ENCODE data around the gene TMEM91.
A peak's percentile ranks its signal among the peaks of the same experiment; 100 is the strongest.

Gene TMEM91

DNA sequence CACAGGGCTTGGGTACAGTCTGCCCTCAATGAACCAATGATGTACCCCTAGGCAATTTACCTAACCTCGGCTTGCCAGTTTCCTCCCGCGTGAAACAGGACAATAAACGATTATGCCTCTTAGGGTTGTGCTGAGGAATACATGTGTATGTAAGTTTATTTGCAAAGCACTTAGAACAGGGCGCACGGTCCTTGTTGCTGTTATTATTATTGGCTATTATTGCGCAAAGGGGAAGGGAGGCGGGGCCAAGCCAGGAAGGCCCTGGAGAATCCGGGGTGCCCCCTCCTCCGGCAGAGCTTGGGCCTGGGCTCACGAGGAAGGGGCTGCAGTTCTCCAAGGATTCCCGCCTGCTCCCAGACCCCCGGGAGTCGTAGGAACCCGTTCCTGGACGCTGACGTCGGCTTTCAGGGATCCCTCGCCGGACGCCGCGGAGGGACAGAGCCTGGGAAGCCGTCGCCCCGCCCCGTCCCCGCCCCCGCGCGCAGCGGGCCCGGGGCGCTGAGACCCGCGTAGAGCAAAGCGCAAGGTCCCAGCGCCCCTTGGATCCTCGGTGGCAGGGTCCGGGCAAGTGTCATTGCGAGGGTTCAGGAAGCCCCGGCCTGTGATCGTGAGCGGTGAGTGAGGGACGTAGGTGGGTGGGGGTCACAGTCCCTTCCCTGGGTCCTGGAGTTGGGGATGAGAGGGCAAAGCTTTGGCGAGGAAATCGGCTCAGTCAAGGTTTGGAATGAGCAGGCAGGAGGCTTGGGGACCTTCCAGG is at the start of gene TMEM91:
TMEM91 (plus strand) TSS at position 293 of the 757 bp plus-strand sequence. CDS start 1,777 bp downstream, outside the sequence.
- TF ChIP-seq, protein P1, sequence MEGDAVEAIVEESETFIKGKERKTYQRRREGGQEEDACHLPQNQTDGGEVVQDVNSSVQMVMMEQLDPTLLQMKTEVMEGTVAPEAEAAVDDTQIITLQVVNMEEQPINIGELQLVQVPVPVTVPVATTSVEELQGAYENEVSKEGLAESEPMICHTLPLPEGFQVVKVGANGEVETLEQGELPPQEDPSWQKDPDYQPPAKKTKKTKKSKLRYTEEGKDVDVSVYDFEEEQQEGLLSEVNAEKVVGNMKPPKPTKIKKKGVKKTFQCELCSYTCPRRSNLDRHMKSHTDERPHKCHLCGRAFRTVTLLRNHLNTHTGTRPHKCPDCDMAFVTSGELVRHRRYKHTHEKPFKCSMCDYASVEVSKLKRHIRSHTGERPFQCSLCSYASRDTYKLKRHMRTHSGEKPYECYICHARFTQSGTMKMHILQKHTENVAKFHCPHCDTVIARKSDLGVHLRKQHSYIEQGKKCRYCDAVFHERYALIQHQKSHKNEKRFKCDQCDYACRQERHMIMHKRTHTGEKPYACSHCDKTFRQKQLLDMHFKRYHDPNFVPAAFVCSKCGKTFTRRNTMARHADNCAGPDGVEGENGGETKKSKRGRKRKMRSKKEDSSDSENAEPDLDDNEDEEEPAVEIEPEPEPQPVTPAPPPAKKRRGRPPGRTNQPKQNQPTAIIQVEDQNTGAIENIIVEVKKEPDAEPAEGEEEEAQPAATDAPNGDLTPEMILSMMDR (IDR thresholded peaks at IDR 0.05; ENCODE audit: low read length, missing control alignments), result no peak
- H3K4me3 ChIP-seq (replicated peaks; ENCODE audit: low read depth, low read length), result peak within 1 kb of the TSS; percentile 68
- DNase-seq (ENCODE audit: low read depth), result peak; percentile 31

DNA sequence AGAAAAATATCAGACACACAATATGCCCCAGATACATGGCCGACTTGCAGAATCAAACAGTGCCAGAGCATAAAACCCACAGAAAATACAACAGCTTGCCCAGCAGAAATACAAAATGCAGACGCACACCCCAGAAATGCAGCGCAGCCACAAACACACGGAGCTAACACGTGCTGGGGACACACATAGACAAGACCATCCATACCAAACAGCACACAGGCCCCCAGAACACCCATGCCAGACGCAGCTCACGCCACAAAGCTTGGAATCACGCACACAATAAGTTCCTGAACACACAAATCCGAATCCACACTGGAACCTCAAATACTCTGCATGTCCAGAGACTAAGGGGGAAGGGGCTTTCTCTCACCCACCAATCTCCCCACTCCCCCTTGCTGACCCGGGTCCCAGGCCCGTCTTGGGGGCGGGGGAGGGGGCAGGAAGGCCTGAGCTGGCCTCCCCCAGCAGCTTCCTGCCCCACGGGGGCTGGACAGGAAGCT is 49.2 kb upstream of the TMEM91 start:
- TF ChIP-seq, protein P1 (IDR thresholded peaks at IDR 0.05; ENCODE audit: low read length, missing control alignments), result no peak
- H3K4me3 ChIP-seq (replicated peaks; ENCODE audit: low read depth, low read length), result no peak overlapping the region
- no peak for DNase-seq (ENCODE audit: low read depth)

DNA sequence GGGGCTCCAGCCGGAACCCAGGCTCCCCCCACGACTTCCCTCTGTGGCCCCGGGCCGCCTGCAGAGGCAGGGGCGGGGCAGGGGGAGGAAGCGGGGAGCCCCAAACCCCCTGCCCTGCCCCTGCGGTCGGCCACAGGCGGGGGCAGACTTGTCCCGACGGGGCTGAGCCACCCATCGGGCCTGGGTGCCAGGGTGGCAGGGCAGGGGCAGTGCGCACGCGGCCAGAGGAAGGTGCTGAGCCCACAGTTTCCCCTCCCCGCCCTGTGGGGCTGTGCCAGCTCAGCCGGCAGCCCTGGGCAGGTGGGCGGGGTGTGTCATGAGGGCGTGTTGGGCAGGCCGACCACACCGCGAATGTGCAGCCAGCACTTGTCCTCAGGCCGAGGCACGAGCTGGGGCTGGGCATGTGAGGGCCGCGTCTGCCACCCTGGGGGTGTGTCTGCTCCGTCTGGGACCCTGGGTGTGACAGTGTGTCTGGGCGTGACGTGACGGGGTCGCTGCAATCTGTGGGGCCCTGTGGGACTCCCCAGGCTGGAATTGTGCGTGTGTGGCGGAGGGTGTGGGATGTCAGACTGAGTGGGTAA is 48.7 kb upstream of the TMEM91 start:
- TF ChIP-seq, protein P1 (IDR thresholded peaks at IDR 0.05; ENCODE audit: low read length, missing control alignments), result no peak
- no peak overlapping the region for H3K4me3 ChIP-seq (replicated peaks; ENCODE audit: low read depth, low read length)
- DNase-seq (ENCODE audit: low read depth), result peak; percentile 39

DNA sequence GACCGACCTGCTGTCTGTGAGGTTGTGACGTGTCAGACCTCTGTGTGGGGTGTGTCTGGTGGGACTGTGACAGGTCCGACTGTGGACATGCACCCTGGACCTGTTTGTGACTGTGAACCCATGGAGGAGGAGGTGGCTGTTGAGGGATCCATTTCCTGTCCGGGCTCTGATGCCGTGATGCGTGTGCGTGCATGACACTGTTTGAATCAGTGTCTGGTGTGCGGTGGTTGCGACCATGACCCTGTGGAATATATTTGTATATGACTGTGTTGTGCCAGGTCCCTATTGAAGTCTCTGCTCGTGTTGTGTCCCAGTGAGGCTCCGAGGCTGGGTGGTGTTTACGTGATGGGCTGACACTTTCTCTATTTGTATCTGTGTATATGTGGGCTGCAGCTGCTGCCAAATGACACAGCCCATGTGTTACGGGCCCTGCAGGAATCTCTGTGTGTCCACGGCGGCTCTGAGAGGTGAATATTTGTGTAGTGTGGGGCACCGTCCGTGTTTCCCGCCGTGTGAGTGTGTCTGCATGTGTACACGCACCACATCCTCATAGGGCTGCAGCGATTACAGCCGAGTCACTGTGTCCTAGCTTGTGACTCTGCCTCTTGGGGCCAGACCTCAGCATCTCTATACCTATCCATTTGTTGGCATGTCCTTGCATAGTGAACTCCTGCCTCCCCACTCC is 48.0 kb upstream of the TMEM91 start:
- TF ChIP-seq, protein P1 (IDR thresholded peaks at IDR 0.05; ENCODE audit: low read length, missing control alignments), result no peak
- no peak for DNase-seq (ENCODE audit: low read depth)
- H3K4me3 ChIP-seq (replicated peaks; ENCODE audit: low read depth, low read length), result no peak overlapping the region

DNA sequence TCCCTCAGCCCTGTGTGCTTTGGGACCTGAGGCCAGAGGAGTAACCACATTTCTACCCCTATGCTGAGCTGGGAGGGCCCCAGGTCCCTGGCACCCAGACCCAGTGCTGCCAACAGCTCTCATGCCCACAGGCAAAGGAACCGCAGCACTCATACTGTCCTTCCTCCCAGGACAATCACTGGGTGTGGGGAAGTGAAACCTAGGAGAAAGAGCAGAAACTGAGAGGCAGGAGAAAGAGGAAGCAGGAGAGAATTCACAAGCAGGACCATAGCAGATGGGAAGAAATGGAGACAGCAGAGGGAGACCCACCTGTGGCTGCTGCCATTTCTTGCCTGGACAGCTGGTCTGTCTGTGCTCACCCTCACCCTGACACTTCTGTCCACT is 47.5 kb upstream of the TMEM91 start:
- no peak overlapping the region for H3K4me3 ChIP-seq (replicated peaks; ENCODE audit: low read depth, low read length)

DNA sequence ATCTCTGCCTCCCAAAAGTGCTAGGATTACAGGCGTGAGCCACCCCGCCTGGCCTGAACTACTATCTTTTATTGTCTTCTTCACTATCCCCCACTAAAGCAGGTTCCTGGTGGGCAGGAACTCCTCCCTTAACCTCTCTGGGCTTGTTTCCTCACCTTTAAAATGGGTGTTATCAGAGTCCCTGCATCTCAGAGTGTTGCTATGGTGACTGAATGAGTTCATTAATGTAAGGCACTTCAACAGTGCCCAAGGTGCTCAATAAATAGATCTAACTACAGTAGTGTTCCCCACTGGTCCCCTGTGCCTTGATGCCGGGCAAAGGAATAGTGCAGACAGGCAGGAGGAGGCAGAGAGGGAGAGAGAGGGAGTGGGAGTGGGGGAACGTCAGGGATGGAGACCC is 45.9 kb upstream of the TMEM91 start:
- DNase-seq (ENCODE audit: low read depth), result no peak
- no peak overlapping the region for H3K4me3 ChIP-seq (replicated peaks; ENCODE audit: low read depth, low read length)
- TF ChIP-seq, protein P1 (IDR thresholded peaks at IDR 0.05; ENCODE audit: low read length, missing control alignments), result no peak

More for the DNA sequence above, 47.5 kb upstream of the TMEM91 start:
- TF ChIP-seq, protein P1 (IDR thresholded peaks at IDR 0.05; ENCODE audit: low read length, missing control alignments), result no peak
- no peak for DNase-seq (ENCODE audit: low read depth)

Measured in fibroblast of pulmonary artery (primary cell).